Measurements from ENCODE around the gene SLC29A3. TPM values are rescaled to one million over a fixed set of nuclear protein-coding genes. Genes with fewer than 3 reads are reported as not detected.

Gene SLC29A3
- total and polyA plus RNA-seq, 2 of the 8 experiments (the other 6 are each of a cell fraction or from before 2014, with no cell fraction given): 14.0 to 24.6 TPM

DNA sequence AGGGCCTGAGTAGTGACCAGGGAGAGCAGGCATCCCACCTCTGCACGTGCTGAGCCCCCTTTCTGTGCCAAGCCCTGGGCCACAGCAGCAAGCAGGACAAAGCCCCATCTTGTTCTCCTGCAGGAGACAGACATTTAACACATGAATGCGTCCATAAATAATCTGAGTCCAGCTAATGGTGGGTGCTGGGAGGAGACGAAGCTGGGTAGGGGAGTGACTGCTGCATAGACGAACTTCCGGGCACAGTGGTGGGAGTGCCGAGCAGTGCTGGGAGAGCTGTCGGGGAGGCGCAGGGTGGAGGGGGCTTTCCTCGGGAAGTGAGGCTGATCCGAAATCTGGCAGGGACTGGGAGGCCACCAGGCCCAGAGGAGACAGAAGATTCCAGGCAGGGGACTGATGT is 35.2 kb upstream of the SLC29A3 start:
- Histone ChIP-seq H3K18ac (ENCODE audit: extremely low read depth, low read length) (no peak overlapping the region), H2AFZ (ENCODE audit: low read length) (no peak overlapping the region), H3K4me3 (ENCODE audit: extremely low read depth in 1 of 4, insufficient read depth in 2 of 4, low read depth in 3 of 4, low read length in 4 of 4) (no peak overlapping the region), H3K79me1 (ENCODE audit: low read depth, low read length) (0 out of 2 replicates have a peak, but pooled peaks cover 5% of the 10 kb centered on the region), H3K4me1 (replicated peaks in 1 of 4; ENCODE audit: control insufficient read depth in 3 of 4, insufficient read depth in 4 of 4, low read length in 3 of 4) (peaks cover 0 to 10% (median 7%) of the 10 kb centered on the region in 4 experiments; a peak in 6 of 7 replicates), H2BK5ac (ENCODE audit: low read depth, low read length) (no peak overlapping the region), H2BK12ac (ENCODE audit: low read depth, low read length) (no peak overlapping the region), H3K27me3 (replicated peaks in 1 of 4; ENCODE audit: control insufficient read depth in 3 of 4, extremely low read depth in 1 of 4, insufficient read depth in 3 of 4, low read length in 3 of 4) (no peaks in the 10 kb centered on the region), H4K5ac (ENCODE audit: insufficient read length, low read depth, low read length) (no peak overlapping the region), H2BK120ac (replicated peaks; ENCODE audit: low read depth, low read length) (no peak overlapping the region), H4K91ac (replicated peaks; ENCODE audit: insufficient read length, low read length) (no peak overlapping the region), H4K20me1 (replicated peaks in 1 of 2; ENCODE audit: control insufficient read depth in 1 of 2, insufficient read depth in 2 of 2, low read length in 2 of 2) (peaks cover 2 to 11% of the 10 kb centered on the region in 2 experiments), H3K23ac (ENCODE audit: insufficient read length) (no peak overlapping the region), H3K36me3 (ENCODE audit: control insufficient read depth in 2 of 4, insufficient read depth in 4 of 4, low read length in 3 of 4) (peaks cover 4 to 22% (median 13%) of the 10 kb centered on the region in 4 experiments; a peak in 6 of 8 replicates), H3K56ac (replicated peaks; ENCODE audit: insufficient read length, low read depth, low read length) (no peak overlapping the region), H3K9me3 (ENCODE audit: insufficient read depth in 2 of 2, low read depth in 1 of 2, low read length in 1 of 2) (no peaks in the 10 kb centered on the region), H3K23me2 (ENCODE audit: low read depth, low read length) (no peaks in the 10 kb centered on the region), H3K27ac (ENCODE audit: low read depth, low read length) (no peak overlapping the region), H3K4me2 (ENCODE audit: insufficient read depth in 1 of 2, low read depth in 2 of 2, low read length in 2 of 2) (no peak overlapping the region), H3K79me2 (ENCODE audit: control insufficient read depth in 1 of 2, insufficient read depth in 2 of 2, low read length in 2 of 2) (no peaks in the 10 kb centered on the region), H4K8ac (ENCODE audit: extremely low read depth, insufficient read depth, low read length) (no peak overlapping the region), H2BK15ac (ENCODE audit: low read length) (no peak overlapping the region), H3K9ac (replicated peaks in 1 of 4; ENCODE audit: extremely low read depth in 1 of 4, low read depth in 3 of 4, low read length in 3 of 4) (no peak overlapping the region), H2AK5ac (ENCODE audit: low read depth, low read length) (no peak overlapping the region), H3K14ac (ENCODE audit: insufficient read length) (no peak overlapping the region), H3K4ac (replicated peaks; ENCODE audit: insufficient read length, low read depth, low read length) (no peak overlapping the region), H2BK20ac (ENCODE audit: low read length) (no peak overlapping the region)
- DNase-seq (ENCODE audit: low read depth in 1 of 2, low spot score in 2 of 2) (no peak), FAIRE-seq (no peak)
- WGBS, 2 experiments (ENCODE audit: extremely low coverage in 1 of 2, insufficient coverage in 1 of 2, insufficient read length in 1 of 2, insufficient replicate concordance in 2 of 2, low coverage in 1 of 2, low lambda C conversion rate in 2 of 2, missing lambda C conversion rate in 1 of 2): 91% methylated on average over 10 of the region's 10 CpGs; no CpG with 5 or more reads in 1 of the 2 experiments
- CTCF ChIA-PET (ENCODE audit: partially characterized antibody): interaction anchor here (0.7 to 11.2 kb wide), 31 partner anchors 11 to 413 kb away, joined by 3 to 175 read pairs (median 6); partner anchors contain the start of gene UNC5B
- POLR2A ChIA-PET (ENCODE audit: partially characterized antibody): no interaction called here
- no peak for TF ChIP-seq TEAD4 (IDR thresholded peaks at IDR 0.05; ENCODE audit: low read depth, low read length)
- TF ChIP-seq RNF2 (IDR thresholded peaks at IDR 0.05; ENCODE audit: borderline replicate concordance, low read depth, low read length, missing control alignments, poor library complexity, severe bottlenecking): no peak
- TF ChIP-seq EP300 (IDR thresholded peaks at IDR 0.05; ENCODE audit: borderline replicate concordance in 1 of 2, low read depth in 2 of 2, low read length in 2 of 2): no peak
- TF ChIP-seq, protein P1, sequence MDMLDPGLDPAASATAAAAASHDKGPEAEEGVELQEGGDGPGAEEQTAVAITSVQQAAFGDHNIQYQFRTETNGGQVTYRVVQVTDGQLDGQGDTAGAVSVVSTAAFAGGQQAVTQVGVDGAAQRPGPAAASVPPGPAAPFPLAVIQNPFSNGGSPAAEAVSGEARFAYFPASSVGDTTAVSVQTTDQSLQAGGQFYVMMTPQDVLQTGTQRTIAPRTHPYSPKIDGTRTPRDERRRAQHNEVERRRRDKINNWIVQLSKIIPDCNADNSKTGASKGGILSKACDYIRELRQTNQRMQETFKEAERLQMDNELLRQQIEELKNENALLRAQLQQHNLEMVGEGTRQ (IDR thresholded peaks at IDR 0.05; ENCODE audit: low read length): no peak
- TF ChIP-seq, protein P2, sequence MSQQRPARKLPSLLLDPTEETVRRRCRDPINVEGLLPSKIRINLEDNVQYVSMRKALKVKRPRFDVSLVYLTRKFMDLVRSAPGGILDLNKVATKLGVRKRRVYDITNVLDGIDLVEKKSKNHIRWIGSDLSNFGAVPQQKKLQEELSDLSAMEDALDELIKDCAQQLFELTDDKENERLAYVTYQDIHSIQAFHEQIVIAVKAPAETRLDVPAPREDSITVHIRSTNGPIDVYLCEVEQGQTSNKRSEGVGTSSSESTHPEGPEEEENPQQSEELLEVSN (IDR thresholded peaks at IDR 0.05): no peak
- TF ChIP-seq KDM5A (IDR thresholded peaks at IDR 0.05; ENCODE audit: low read length): no peak
- no peak for TF ChIP-seq HDAC2 (IDR thresholded peaks at IDR 0.05; ENCODE audit: borderline replicate concordance in 1 of 2, low read depth in 2 of 2, low read length in 2 of 2)
- no peak for TF ChIP-seq NRF1 (IDR thresholded peaks at IDR 0.05; ENCODE audit: low read depth, low read length)
- no peak for TF ChIP-seq SRF (IDR thresholded peaks at IDR 0.05; ENCODE audit: low read depth, low read length)
- no peak for TF ChIP-seq TCF12 (IDR thresholded peaks at IDR 0.05; ENCODE audit: low read depth, low read length)
- TF ChIP-seq SIRT6 (IDR thresholded peaks at IDR 0.05; ENCODE audit: low read length): no peak
- TF ChIP-seq FOSL1 (IDR thresholded peaks at IDR 0.05; ENCODE audit: insufficient read depth, low read depth, low read length): no peak

Data from H1 (cell line).